Measurements from ENCODE around the gene CDIPT.
"Not testable (repeated sequence)": the region's sequence is repeated elsewhere in the genome, so short reads cannot be mapped to it uniquely, and the experiment has no call there.

CDIPT gene

DNA sequence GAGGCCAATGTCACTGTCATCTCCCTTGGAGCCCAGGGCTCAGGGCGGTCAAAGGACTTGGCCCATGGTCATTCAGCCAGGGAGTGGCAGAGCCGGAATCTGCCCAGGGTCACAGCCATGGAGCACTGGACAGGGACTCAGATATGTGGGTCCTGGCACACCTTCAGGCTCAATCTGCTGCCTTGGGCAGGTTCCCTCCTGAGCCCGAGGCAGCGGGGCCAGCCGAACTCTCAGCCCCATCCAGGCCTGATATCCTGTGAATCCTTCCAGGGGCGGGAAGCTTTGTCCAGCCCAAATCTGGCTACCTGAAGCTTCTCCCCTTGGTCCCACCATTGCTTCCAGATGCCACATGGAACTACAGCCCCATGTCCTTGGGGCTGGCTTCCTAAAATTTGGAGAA lies 12.2 kb upstream of the CDIPT start:
- Histone ChIP-seq H2AFZ (ENCODE audit: low read depth, low read length) (no peak overlapping the region), H3K14ac (ENCODE audit: low read length in 2 of 2) (no peak overlapping the region), H2BK5ac (ENCODE audit: low read depth, low read length, poor library complexity, severe bottlenecking) (no peak overlapping the region), H4K8ac (ENCODE audit: low read length) (no peak overlapping the region), H4K91ac (ENCODE audit: low read length) (no peak overlapping the region), H2BK120ac (ENCODE audit: low read depth, low read length) (no peak overlapping the region), H2BK15ac (ENCODE audit: low read depth, poor library complexity, severe bottlenecking) (no peak overlapping the region), H2AK5ac (ENCODE audit: low read length, severe bottlenecking) (no peak overlapping the region), H3K4me1 (ENCODE audit: control insufficient read depth, insufficient read depth, low read depth, low read length) (peaks cover 2% of the 10 kb centered on the region), H3K4ac (ENCODE audit: low read depth in 1 of 2, low read length in 2 of 2) (no peak overlapping the region), H3K36me3 (ENCODE audit: control insufficient read depth in 1 of 2, insufficient read depth in 2 of 2, low read depth in 1 of 2, low read length in 2 of 2) (peaks cover 0 to 49% of the 10 kb centered on the region in 2 experiments), H3K27me3 (ENCODE audit: control insufficient read depth in 1 of 2, insufficient read depth in 1 of 2, low read length in 2 of 2) (peaks cover 24 to 47% of the 10 kb centered on the region in 2 experiments), H3K18ac (ENCODE audit: low read depth in 1 of 2, low read length in 2 of 2) (no peak overlapping the region), H3K27ac (ENCODE audit: low read length, poor library complexity, severe bottlenecking) (no peak overlapping the region), H3K9me3 (ENCODE audit: control insufficient read depth, low read length) (peaks cover 5% of the 10 kb centered on the region), H3K23ac (ENCODE audit: low read length in 2 of 2) (no peak overlapping the region), H3K4me2 (ENCODE audit: low read length, poor library complexity, severe bottlenecking) (no peak overlapping the region), H3K79me1 (replicated peaks; ENCODE audit: low read length, poor library complexity, severe bottlenecking) (no peaks in the 10 kb centered on the region), H3K4me3 (ENCODE audit: insufficient read depth in 1 of 2, low read depth in 1 of 2, low read length in 2 of 2) (no peak overlapping the region), H2BK12ac (ENCODE audit: low read length in 2 of 2) (no peak overlapping the region), H3K9ac (ENCODE audit: low read length) (no peak overlapping the region)
- no peak for DNase-seq
- 95% methylated on average over 6 of the region's 6 CpGs for WGBS

DNA sequence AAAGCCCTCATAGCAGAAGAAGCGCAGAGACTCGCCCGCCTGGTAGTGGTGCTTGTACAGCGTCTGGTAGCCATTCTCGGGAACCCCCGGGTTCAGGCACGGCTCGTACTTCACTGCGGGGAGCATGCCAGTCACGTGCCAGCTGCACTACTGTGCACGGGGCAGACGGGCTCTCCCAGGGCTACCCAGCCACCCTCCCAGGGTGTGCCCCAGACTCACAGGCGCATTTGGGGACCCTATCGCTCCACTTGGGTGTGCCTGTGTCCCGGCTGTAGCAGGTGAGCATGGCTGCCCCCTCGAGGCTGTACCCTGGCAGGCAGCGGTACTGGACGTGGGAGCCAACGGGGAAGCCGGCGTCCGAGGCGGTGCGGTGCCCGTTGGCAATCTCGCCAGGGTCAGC lies 10.3 kb upstream of the CDIPT start:
- Histone ChIP-seq H3K23ac (ENCODE audit: low read length in 2 of 2) (no peak overlapping the region), H3K27ac (ENCODE audit: low read length, poor library complexity, severe bottlenecking) (no peak overlapping the region), H2BK5ac (ENCODE audit: low read depth, low read length, poor library complexity, severe bottlenecking) (no peak overlapping the region), H3K9me3 (ENCODE audit: control insufficient read depth, low read length) (peaks cover 5% of the 10 kb centered on the region), H3K4me3 (ENCODE audit: insufficient read depth in 1 of 2, low read depth in 1 of 2, low read length in 2 of 2) (no peak overlapping the region), H3K4ac (ENCODE audit: low read depth in 1 of 2, low read length in 2 of 2) (no peak overlapping the region), H4K8ac (ENCODE audit: low read length) (no peak overlapping the region), H2AFZ (ENCODE audit: low read depth, low read length) (no peak overlapping the region), H2BK12ac (ENCODE audit: low read length in 2 of 2) (no peak overlapping the region), H2AK5ac (ENCODE audit: low read length, severe bottlenecking) (no peak overlapping the region), H4K91ac (ENCODE audit: low read length) (no peak overlapping the region), H3K4me1 (ENCODE audit: control insufficient read depth, insufficient read depth, low read depth, low read length) (peaks cover 2% of the 10 kb centered on the region), H3K14ac (ENCODE audit: low read length in 2 of 2) (no peak overlapping the region), H3K36me3 (ENCODE audit: control insufficient read depth in 1 of 2, insufficient read depth in 2 of 2, low read depth in 1 of 2, low read length in 2 of 2) (peaks cover 0 to 41% of the 10 kb centered on the region in 2 experiments), H2BK15ac (ENCODE audit: low read depth, poor library complexity, severe bottlenecking) (no peak overlapping the region), H3K9ac (ENCODE audit: low read length) (no peak overlapping the region), H2BK120ac (ENCODE audit: low read depth, low read length) (no peak overlapping the region), H3K4me2 (ENCODE audit: low read length, poor library complexity, severe bottlenecking) (no peak overlapping the region), H3K79me1 (replicated peaks; ENCODE audit: low read length, poor library complexity, severe bottlenecking) (no peaks in the 10 kb centered on the region), H3K18ac (ENCODE audit: low read depth in 1 of 2, low read length in 2 of 2) (no peak overlapping the region), H3K27me3 (ENCODE audit: control insufficient read depth in 1 of 2, insufficient read depth in 1 of 2, low read length in 2 of 2) (peaks cover 24 to 41% of the 10 kb centered on the region in 2 experiments)
- 95% methylated on average over 26 of the region's 26 CpGs for WGBS
- DNase-seq = no peak

GRCh38 chr16:29871822-29872546 lies 9.0 kb upstream of the CDIPT start:
- Histone ChIP-seq H3K4me1 (ENCODE audit: control insufficient read depth, insufficient read depth, low read depth, low read length) (peaks cover 2% of the 10 kb centered on the region), H3K9ac (ENCODE audit: low read length) (no peak overlapping the region), H4K8ac (ENCODE audit: low read length) (no peak overlapping the region), H3K23ac (ENCODE audit: low read length in 2 of 2) (no peak overlapping the region), H3K4me2 (ENCODE audit: low read length, poor library complexity, severe bottlenecking) (no peak overlapping the region), H3K36me3 (ENCODE audit: control insufficient read depth in 1 of 2, insufficient read depth in 2 of 2, low read depth in 1 of 2, low read length in 2 of 2) (peaks cover 0 to 34% of the 10 kb centered on the region in 2 experiments), H3K18ac (ENCODE audit: low read depth in 1 of 2, low read length in 2 of 2) (no peak overlapping the region), H3K4me3 (ENCODE audit: insufficient read depth in 1 of 2, low read depth in 1 of 2, low read length in 2 of 2) (no peak overlapping the region), H2BK15ac (ENCODE audit: low read depth, poor library complexity, severe bottlenecking) (no peak overlapping the region), H2BK5ac (ENCODE audit: low read depth, low read length, poor library complexity, severe bottlenecking) (no peak overlapping the region), H4K91ac (ENCODE audit: low read length) (no peak overlapping the region), H3K27ac (ENCODE audit: low read length, poor library complexity, severe bottlenecking) (no peak overlapping the region), H3K14ac (ENCODE audit: low read length in 2 of 2) (no peak overlapping the region), H2AK5ac (ENCODE audit: low read length, severe bottlenecking) (no peak overlapping the region), H3K4ac (ENCODE audit: low read depth in 1 of 2, low read length in 2 of 2) (no peak overlapping the region), H2BK120ac (ENCODE audit: low read depth, low read length) (no peak overlapping the region), H3K9me3 (ENCODE audit: control insufficient read depth, low read length) (no peaks in the 10 kb centered on the region), H2BK12ac (ENCODE audit: low read length in 2 of 2) (no peak overlapping the region), H2AFZ (ENCODE audit: low read depth, low read length) (no peak overlapping the region), H3K79me1 (replicated peaks; ENCODE audit: low read length, poor library complexity, severe bottlenecking) (no peaks in the 10 kb centered on the region), H3K27me3 (ENCODE audit: control insufficient read depth in 1 of 2, insufficient read depth in 1 of 2, low read length in 2 of 2) (peaks cover 13 to 28% of the 10 kb centered on the region in 2 experiments)
- DNase-seq = no peak
- 98% methylated on average over 13 of the region's 16 CpGs for WGBS

DNA sequence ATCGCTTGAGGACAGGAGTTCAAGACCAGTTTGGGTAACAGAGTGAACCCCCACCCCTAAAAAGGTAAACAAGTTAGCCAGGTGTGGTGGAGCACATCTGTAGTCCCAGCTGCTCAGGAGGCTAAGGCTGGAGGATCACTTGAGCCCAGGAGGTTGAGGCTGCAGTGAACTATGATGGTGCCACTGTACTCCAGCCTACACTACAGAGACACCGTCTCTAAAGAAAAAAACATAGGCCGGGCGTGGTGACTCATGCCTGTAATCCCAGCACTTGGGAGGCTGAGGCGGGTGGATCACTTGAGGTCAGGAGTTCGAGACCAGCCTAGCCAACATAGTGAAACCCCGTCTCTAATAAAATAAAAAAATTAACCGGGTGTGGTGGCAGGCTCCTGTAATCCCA lies 6.0 kb upstream of the CDIPT start:
- 80% methylated on average over 8 of the region's 8 CpGs for WGBS
- not testable (repeated sequence) for H3K4me3 ChIP-seq (ENCODE audit: insufficient read depth in 1 of 2, low read depth in 1 of 2, low read length in 2 of 2); H2AK5ac ChIP-seq (ENCODE audit: low read length, severe bottlenecking); H3K9ac ChIP-seq (ENCODE audit: low read length); H2BK5ac ChIP-seq (ENCODE audit: low read depth, low read length, poor library complexity, severe bottlenecking); H2AFZ ChIP-seq (ENCODE audit: low read depth, low read length); H4K91ac ChIP-seq (ENCODE audit: low read length); H3K27me3 ChIP-seq (ENCODE audit: control insufficient read depth in 1 of 2, insufficient read depth in 1 of 2, low read length in 2 of 2); H3K9me3 ChIP-seq (ENCODE audit: control insufficient read depth, low read length); DNase-seq; H3K23ac ChIP-seq (ENCODE audit: low read length in 2 of 2); H3K18ac ChIP-seq (ENCODE audit: low read depth in 1 of 2, low read length in 2 of 2); H3K14ac ChIP-seq (ENCODE audit: low read length in 2 of 2); H4K8ac ChIP-seq (ENCODE audit: low read length); H3K4me1 ChIP-seq (ENCODE audit: control insufficient read depth, insufficient read depth, low read depth, low read length); H3K79me1 ChIP-seq (replicated peaks; ENCODE audit: low read length, poor library complexity, severe bottlenecking); H3K4me2 ChIP-seq (ENCODE audit: low read length, poor library complexity, severe bottlenecking); H3K4ac ChIP-seq (ENCODE audit: low read depth in 1 of 2, low read length in 2 of 2); H2BK120ac ChIP-seq (ENCODE audit: low read depth, low read length); H3K27ac ChIP-seq (ENCODE audit: low read length, poor library complexity, severe bottlenecking); H2BK12ac ChIP-seq (ENCODE audit: low read length in 2 of 2); H2BK15ac ChIP-seq (ENCODE audit: low read depth, poor library complexity, severe bottlenecking)
- H3K36me3 ChIP-seq (ENCODE audit: control insufficient read depth in 1 of 2, insufficient read depth in 2 of 2, low read depth in 1 of 2, low read length in 2 of 2) = peaks cover 0 to 27% of the 10 kb centered on the region in 2 experiments

Data from mesenchymal stem cell (in vitro differentiated cells and primary cell).